Peyer's patch (tissue), 4 donors: ENCODE measurements around the gene RBM27. TPM values are rescaled to one million over a fixed set of nuclear protein-coding genes. Genes with fewer than 3 reads are reported as not detected.
"Not testable (repeated sequence)": the region's sequence is repeated elsewhere in the genome, so short reads cannot be mapped to it uniquely, and the experiment has no call there.

Experiments
- DNase-seq, 3 donors: peaks; one replicate each; pipeline ENCODE4 v3.0.0-alpha.2; 2017 to 2019
- H3K27ac ChIP-seq, 4 donors: fragments of 200-600 bp; sonication (generic); one replicate each; pipeline ENCODE4 v1.5.1; 2016 to 2019
- H3K27me3 ChIP-seq, 2 donors: fragments of 200-600 bp; sonication (generic); one replicate each; pipeline ENCODE4 v1.5.1; 2019
- H3K36me3 ChIP-seq, 3 donors: fragments of 200-600 bp; sonication (generic); one replicate each; pipeline ENCODE4 v1.5.1; 2016 to 2019
- H3K4me1 ChIP-seq, 4 donors: fragments of 200-600 bp; sonication (generic); one replicate each; pipeline ENCODE4 v1.5.1; 2016 to 2019
- H3K4me3 ChIP-seq, 4 donors: fragments of 200-600 bp; sonication (generic); 1 replicate in 3 of 4; 2 replicates in 1 of 4; pipeline ENCODE4 v1.5.1; 2016 to 2019; ENCODE audit warnings: mild to moderate bottlenecking in 1 of 4
- H3K9me3 ChIP-seq, 4 donors: fragments of 200-600 bp; sonication (generic); one replicate each; pipeline ENCODE4 v1.5.1; 2016 to 2019; ENCODE audit warnings: mild to moderate bottlenecking in 1 of 4
- POLR2A ChIP-seq, 2 donors: fragments of 450-650 bp; IDR thresholded peaks; one replicate each; pipeline ENCODE4 v1.5.1; 2017; ENCODE audit warnings: antibody characterized with exemption in 2 of 2, mild to moderate bottlenecking in 2 of 2, moderate library complexity in 2 of 2
- total RNA-seq, 4 donors: library from RNA; depleted of rRNA; stranded (reverse); fragments of >200 nt; gene quantifications; one replicate each; pipeline ENCODE4 v1.1.0, GENCODE V29; 2016
- TF ChIP-seq, protein P1 (sequence below), 6 experiments: fragments of 450-650 bp in 4 of 6; fragments of 200-600 bp in 2 of 6; sonication (generic) in 1 of 6; IDR thresholded peaks; one replicate each; pipeline ENCODE4 v1.5.1; 2017 to 2019; ENCODE audit warnings: antibody characterized with exemption in 6 of 6, mild to moderate bottlenecking in 3 of 6, moderate library complexity in 1 of 6

Gene RBM27
- total RNA-seq, 4 donors from 2014 or later, result 10.6 to 20.1 (median 14.7) TPM

DNA sequence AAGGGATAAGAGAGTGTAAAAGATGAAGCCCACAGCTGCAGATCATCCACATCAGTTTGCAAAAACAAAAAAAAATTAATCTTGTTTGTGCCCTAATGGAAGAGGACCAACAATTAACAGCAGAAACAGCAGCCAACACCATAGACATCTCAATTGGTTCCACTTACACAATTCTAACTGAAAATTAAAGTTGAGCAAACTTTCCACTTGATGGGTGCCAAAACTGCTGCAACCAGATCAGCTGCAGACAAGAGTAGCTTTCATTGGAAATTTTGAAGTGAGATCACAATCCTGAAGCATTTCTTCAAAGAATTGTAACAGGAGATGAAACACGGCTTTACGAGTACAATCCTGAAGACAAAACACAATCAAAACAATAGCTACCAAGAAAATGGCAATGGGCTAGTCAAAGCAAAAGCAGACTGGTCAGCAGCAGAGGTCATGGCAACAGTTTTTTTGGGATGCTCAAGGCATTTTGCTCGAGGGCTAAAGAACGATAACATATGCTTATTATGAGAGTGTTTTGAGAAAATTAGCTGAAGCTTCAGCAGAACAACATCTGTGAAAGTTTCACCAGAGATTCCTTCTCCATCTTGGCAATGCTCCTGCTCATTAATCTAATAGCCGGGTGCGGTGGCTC lies 4.1 kb upstream of the RBM27 start:
- Histone ChIP-seq H3K4me3 (no peak overlapping the region), H3K27me3 (no peaks in the 10 kb centered on the region), H3K9me3 (no peaks in the 10 kb centered on the region), H3K36me3 (no peaks in the 10 kb centered on the region), H3K4me1 (peaks cover 0 to 5% (median 0%) of the 10 kb centered on the region in 4 donors), H3K27ac (no peak overlapping the region)
- no peak for DNase-seq
- TF ChIP-seq POLR2A (IDR thresholded peaks at IDR 0.05), result no peak
- TF ChIP-seq, protein P1, sequence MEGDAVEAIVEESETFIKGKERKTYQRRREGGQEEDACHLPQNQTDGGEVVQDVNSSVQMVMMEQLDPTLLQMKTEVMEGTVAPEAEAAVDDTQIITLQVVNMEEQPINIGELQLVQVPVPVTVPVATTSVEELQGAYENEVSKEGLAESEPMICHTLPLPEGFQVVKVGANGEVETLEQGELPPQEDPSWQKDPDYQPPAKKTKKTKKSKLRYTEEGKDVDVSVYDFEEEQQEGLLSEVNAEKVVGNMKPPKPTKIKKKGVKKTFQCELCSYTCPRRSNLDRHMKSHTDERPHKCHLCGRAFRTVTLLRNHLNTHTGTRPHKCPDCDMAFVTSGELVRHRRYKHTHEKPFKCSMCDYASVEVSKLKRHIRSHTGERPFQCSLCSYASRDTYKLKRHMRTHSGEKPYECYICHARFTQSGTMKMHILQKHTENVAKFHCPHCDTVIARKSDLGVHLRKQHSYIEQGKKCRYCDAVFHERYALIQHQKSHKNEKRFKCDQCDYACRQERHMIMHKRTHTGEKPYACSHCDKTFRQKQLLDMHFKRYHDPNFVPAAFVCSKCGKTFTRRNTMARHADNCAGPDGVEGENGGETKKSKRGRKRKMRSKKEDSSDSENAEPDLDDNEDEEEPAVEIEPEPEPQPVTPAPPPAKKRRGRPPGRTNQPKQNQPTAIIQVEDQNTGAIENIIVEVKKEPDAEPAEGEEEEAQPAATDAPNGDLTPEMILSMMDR (IDR thresholded peaks at IDR 0.05), result no peak

DNA sequence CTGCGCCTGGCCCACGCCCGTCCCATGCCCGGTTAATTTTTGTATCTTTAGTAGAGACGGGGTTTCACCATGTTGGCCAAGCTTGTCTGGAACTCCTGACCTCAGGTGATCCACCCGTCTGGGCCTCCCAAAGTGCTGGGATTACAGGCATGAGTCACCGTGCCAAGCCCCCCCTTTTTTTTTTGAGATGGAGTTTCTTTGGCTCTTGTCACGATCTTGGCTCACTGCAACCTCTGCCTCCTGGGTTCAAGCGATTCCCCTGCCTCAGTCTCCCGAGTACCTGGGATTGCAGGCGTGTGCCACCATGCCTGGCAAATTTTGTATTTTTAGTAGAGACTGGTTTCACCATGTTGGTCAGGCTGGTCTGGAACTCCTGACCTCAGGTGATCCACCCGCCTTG lies 1.6 kb upstream of the RBM27 start:
- H3K36me3 ChIP-seq, H3K27ac ChIP-seq, H3K27me3 ChIP-seq, H3K9me3 ChIP-seq, DNase-seq, H3K4me3 ChIP-seq: not testable (repeated sequence)
- H3K4me1 ChIP-seq, result peaks cover 0 to 26% (median 5%) of the 10 kb centered on the region in 4 donors

DNA sequence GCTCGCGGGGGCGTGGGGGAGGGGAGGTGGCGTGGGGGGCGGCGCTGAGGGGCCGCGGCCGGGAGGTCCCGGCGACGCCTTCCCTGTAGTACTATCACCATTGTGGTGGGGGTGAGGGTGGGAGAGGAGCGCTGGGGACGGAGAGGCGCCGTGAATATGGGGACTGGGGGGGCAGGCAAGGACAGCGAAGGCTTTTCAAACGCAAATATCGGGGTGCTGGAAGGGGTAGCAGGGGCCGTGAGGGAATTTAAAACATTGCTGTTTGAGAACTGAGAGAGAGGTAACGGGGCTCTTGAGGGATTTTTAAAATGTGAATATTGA lies 427 bp downstream of the RBM27 start:
- Histone ChIP-seq H3K27me3 (no peaks in the 10 kb centered on the region), H3K4me3 (peak overlapping the region; percentile 61 to 97 (median 78)), H3K4me1 (peaks cover 0 to 32% (median 6%) of the 10 kb centered on the region in 4 donors), H3K9me3 (no peaks in the 10 kb centered on the region), H3K36me3 (no peaks in the 10 kb centered on the region), H3K27ac (peak overlapping the region; percentile 74 to 90 (median 83))
- no peak for DNase-seq
- no peak for TF ChIP-seq POLR2A (IDR thresholded peaks at IDR 0.05)
- TF ChIP-seq, protein P1 (IDR thresholded peaks at IDR 0.05), result no peak

DNA sequence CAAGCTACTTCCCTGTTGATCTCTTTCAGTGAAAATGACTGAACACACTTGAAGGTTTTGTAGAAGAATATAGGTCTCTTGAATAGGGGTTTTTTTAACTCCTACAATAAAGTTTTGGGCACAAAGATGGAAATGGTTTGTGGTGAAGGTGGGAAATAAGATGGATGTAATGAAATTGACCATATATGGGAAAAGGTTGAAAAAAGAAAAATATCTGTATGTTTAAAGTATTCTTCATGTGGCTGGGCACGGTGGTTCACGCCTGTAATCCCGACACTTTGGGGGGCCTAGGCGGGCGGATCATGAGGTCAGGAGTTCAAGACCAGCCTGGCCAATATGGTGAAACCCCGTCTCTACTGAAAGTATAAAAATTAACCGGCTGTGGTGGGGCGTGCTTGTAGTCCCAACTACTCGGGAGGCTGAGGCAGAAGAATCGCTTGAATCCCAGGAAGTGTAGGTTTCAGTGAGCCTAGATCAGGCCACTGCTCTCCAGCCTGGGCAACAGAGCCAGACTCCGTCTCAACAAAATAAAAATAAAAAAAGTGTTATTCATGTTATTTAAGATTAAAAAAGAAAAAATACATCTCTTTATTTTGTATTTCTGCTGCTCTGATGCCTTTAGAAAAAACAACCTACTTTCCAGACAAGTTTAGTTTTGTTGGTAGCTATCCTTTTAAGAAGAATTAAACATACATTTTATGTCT lies 2.2 kb downstream of the RBM27 start:
- Histone ChIP-seq H3K4me1 (peaks cover 5 to 47% (median 8%) of the 10 kb centered on the region in 4 donors), H3K4me3 (peak overlapping the region in 1 of 4 donors; percentile 6), H3K27ac (no peak overlapping the region), H3K36me3 (no peaks in the 10 kb centered on the region), H3K27me3 (no peaks in the 10 kb centered on the region), H3K9me3 (no peaks in the 10 kb centered on the region)
- DNase-seq, result no peak
- TF ChIP-seq, protein P1 (IDR thresholded peaks at IDR 0.05), result no peak
- no peak for TF ChIP-seq POLR2A (IDR thresholded peaks at IDR 0.05)

DNA sequence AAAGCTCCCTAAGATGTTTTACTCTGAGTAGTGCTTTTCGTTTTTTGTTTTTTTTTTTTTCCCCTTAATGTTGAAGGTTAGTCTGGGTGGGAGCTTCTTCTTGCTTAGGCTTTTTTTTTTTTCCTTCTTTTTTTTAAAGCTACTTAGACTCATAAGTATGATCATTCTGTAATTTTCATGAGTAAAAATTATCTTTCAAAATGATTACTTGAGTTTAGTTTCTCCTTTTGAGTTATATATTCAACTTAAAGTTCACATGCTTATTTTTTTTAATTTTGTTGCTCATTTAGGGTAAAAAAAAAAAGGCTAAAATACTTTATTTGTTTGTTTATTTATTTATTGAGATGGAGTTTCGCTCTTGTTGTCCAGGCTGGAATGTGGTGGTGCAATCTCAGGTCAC lies 2.9 kb downstream of the RBM27 start:
- Histone ChIP-seq H3K36me3 (no peaks in the 10 kb centered on the region), H3K4me1 (peaks cover 5 to 47% (median 8%) of the 10 kb centered on the region in 4 donors), H3K4me3 (no peak overlapping the region), H3K9me3 (no peaks in the 10 kb centered on the region), H3K27me3 (no peaks in the 10 kb centered on the region), H3K27ac (no peak overlapping the region)
- no peak for DNase-seq
- TF ChIP-seq POLR2A (IDR thresholded peaks at IDR 0.05), result no peak
- TF ChIP-seq, protein P1 (IDR thresholded peaks at IDR 0.05), result no peak

DNA sequence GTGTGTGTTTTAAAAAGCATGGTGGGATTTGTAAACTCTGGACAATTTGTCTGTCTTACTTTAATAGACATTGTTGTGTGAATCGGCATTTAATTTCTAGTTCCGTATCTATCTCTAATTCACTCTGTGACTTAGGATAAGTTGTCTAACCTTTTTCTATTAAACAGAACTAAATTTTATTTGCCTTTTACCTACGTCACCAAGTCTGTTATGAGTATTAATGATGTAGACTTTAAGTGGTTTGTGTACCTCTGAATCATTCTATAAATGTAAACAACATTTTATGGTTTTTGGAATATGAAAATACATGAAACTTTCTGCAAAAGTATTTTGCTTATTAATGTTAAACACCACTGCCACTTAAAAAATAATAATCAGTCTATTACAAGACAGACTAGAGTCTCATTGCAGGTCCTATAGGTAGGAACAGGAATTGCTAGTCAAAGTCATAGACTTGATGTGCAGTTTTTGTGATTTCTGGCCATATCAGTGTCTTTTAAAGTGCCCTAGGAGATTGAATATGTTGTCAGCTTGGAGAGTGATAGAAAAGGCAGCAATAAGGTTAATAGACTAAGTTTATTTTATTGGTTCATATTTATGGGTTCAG lies 5.6 kb downstream of the RBM27 start:
- H3K27ac ChIP-seq, result peak overlapping the region in 1 of 4 donors; percentile 30

More for the DNA sequence above, 5.6 kb downstream of the RBM27 start:
- no peak for TF ChIP-seq POLR2A (IDR thresholded peaks at IDR 0.05)
- TF ChIP-seq, protein P1 (IDR thresholded peaks at IDR 0.05), result peak in 2 of 6 experiments; percentile 28 to 40
- no peak overlapping the region for H3K4me3 ChIP-seq
- no peaks in the 10 kb centered on the region for H3K27me3 ChIP-seq
- H3K9me3 ChIP-seq, result no peaks in the 10 kb centered on the region
- no peak for DNase-seq
- H3K4me1 ChIP-seq, result peaks cover 5 to 43% (median 8%) of the 10 kb centered on the region in 4 donors
- no peaks in the 10 kb centered on the region for H3K36me3 ChIP-seq
